Activated T-cell treated with anti-CD3 and anti-CD28 coated beads, Interleukin-2, amount 50 U/mL, for 72 hours (primary cell): ENCODE data around the gene GNS. TPM values are rescaled to one million over a fixed set of nuclear protein-coding genes. Genes with fewer than 3 reads are reported as not detected.

Experiments used
- ATAC-seq, 2 donors: fragments of 150-1000 bp; cut with Tn5 transposase; replicated peaks in 1 of 2; 2 replicates each; pipeline ENCODE4 v1.10.0; 2021; ENCODE audit warnings: moderate library complexity in 2 of 2, mild to moderate bottlenecking in 1 of 2
- DNase-seq, 2 donors: peaks; one replicate each; pipeline ENCODE4 v3.0.0; 2021 to 2022; ENCODE audit warnings: mixed read lengths in 1 of 2
- H3K27ac Mint-ChIP-seq: one replicate; pipeline ENCODE4 v1.8.0; 2022; ENCODE audit warnings: mild to moderate bottlenecking, moderate library complexity, mixed read lengths
- H3K27me3 Mint-ChIP-seq: one replicate; pipeline ENCODE4 v1.8.0; 2022; ENCODE audit warnings: low read depth, mixed read lengths
- H3K36me3 Mint-ChIP-seq, 2 donors: one replicate each; pipeline ENCODE4 v1.8.0; 2022; ENCODE audit warnings: mixed read lengths in 2 of 2, mild to moderate bottlenecking in 1 of 2; ENCODE audit not compliant: insufficient read depth in 2 of 2
- H3K4me1 Mint-ChIP-seq: one replicate; pipeline ENCODE4 v1.8.0; 2022; ENCODE audit warnings: low read depth, mixed read lengths
- H3K4me3 Mint-ChIP-seq, 2 donors: one replicate each; pipeline ENCODE4 v1.8.0; 2022; ENCODE audit warnings: mild to moderate bottlenecking in 2 of 2, mixed read lengths in 2 of 2, moderate library complexity in 2 of 2
- H3K9me3 Mint-ChIP-seq, 2 donors: one replicate each; pipeline ENCODE4 v1.8.0; 2022; ENCODE audit warnings: mixed read lengths in 2 of 2
- total RNA-seq, 2 donors: library from RNA; stranded (reverse); gene quantifications; one replicate each; pipeline ENCODE4 v1.2.3, GENCODE V29; 2022

Gene GNS
- total RNA-seq, 2 donors from 2014 or later, result 26.0 to 40.8 TPM

DNA sequence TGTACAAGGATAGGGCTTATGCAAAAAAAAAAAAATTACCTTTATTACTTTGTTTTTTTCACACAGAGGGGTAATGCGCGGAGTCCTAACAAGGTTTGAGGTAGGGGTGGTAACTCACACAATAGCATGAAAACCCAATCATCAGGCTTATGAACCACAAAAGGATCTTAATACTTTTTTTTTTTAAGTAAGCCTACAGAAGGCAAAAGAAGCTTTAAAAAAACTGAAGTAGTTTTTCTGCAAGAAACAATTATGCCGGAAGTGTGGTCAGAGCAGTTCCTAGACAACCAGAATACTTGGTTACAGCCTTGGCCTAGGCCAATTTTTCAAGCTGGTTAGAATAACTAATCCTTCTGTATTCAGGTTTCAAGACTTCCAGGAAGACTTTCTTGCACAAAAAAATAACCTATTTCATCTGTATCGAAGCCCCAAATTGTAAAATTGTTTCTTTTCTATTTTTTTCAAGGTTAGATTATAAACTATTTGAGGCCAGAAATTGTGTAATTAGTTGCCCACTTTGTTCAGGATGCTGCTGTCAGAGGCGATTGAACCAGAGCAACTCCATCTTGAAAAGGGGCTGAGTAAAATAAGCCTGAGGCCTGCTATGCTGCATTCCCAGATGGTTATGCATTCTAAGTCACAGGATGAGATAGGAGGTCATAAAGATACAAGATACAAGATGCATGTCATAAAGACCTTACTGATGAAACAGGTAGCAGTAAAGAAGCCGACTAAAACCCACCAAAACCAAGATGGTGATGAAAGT lies 1.8 kb upstream of the GNS start:
- Mint-ChIP-seq H3K4me1 (peaks cover 37% of the 10 kb centered on the region), H3K36me3 (peaks cover 2% of the 10 kb centered on the region in 2 donors), H3K4me3 (no peak overlapping the region), H3K27me3 (no peaks in the 10 kb centered on the region), H3K27ac (no peak overlapping the region), H3K9me3 (no peaks in the 10 kb centered on the region)
- DNase-seq (no peak), ATAC-seq (no peak)

DNA sequence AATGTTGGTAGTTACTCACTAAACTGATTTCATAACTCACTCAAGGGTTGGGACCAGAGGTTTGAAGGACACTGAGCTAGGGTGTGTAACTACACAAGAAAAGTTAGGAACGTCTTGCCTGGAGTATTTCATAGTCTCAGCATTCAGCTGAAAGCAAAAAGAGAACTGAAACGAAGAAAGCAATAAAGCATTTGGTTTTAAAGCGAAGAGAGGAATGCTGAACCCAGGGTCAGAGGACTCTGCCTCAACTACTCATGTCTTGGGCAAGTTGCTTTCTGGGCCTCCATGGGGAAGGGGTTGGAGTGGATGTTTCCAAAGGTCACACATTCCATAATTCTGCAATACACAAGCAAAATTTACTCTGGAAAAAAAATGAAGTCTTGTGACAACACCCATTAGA lies 1.4 kb downstream of the GNS start:
- DNase-seq (no peak), ATAC-seq (no peak)
- peak overlapping the region; percentile 74 for H3K27ac Mint-ChIP-seq
- H3K36me3 Mint-ChIP-seq, result peaks cover 2 to 3% of the 10 kb centered on the region in 2 donors
- H3K9me3 Mint-ChIP-seq, result no peaks in the 10 kb centered on the region
- no peaks in the 10 kb centered on the region for H3K27me3 Mint-ChIP-seq
- peak overlapping the region; percentile 8 to 61 for H3K4me3 Mint-ChIP-seq
- H3K4me1 Mint-ChIP-seq, result peaks cover 47% of the 10 kb centered on the region

DNA sequence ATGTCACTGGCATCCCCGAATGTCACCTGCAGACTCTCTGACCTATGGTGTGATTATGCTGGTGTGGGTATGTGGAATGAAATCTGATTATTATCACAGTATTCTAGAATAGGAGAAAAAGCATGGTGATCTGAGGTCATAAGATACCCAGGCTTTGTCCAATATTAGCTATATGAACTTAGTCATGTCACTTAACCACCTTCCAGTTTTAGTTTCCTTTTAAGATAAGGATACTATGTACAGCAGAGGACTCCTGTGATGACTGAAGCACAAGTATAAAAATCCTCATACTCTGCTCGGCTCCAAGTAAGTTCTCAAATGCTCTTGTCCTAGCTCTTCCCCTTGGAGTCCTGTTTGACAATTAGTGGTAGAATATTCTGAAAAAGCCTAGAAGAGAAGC lies 2.8 kb downstream of the GNS start:
- DNase-seq (no peak), ATAC-seq (peak in 1 of 2 donors; percentile 27)
- Mint-ChIP-seq H3K27ac (peak overlapping the region; percentile 64), H3K36me3 (peaks cover 2 to 3% of the 10 kb centered on the region in 2 donors), H3K4me1 (peaks cover 47% of the 10 kb centered on the region), H3K27me3 (no peaks in the 10 kb centered on the region), H3K9me3 (no peaks in the 10 kb centered on the region), H3K4me3 (peak overlapping the region in 1 of 2 donors; percentile 47)

DNA sequence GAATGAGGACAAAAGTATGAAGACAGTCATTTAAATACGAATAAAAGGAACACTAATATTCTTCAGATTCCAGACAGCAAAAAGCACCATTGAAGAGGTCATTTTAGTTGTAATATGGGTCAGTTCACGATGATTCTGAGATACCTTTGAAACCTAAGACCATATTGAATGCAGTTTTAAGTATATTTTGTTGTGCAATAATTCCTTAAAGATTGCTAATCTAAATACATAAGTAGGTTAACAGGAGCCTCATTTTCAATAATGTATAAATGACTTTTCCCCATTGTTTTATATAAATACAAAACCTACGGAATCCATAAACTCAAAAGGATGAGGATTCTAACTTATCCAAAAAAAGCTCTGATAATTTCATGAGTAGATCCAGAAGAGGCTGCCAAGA lies 5.8 kb downstream of the GNS start:
- ATAC-seq, result no peak
- DNase-seq, result no peak
- H3K27me3 Mint-ChIP-seq, result no peaks in the 10 kb centered on the region
- H3K9me3 Mint-ChIP-seq, result no peaks in the 10 kb centered on the region
- H3K27ac Mint-ChIP-seq, result peak overlapping the region; percentile 39
- H3K4me3 Mint-ChIP-seq, result peak overlapping the region in 1 of 2 donors; percentile 54
- H3K4me1 Mint-ChIP-seq, result peaks cover 34% of the 10 kb centered on the region
- H3K36me3 Mint-ChIP-seq, result peaks cover 4% of the 10 kb centered on the region in 2 donors

DNA sequence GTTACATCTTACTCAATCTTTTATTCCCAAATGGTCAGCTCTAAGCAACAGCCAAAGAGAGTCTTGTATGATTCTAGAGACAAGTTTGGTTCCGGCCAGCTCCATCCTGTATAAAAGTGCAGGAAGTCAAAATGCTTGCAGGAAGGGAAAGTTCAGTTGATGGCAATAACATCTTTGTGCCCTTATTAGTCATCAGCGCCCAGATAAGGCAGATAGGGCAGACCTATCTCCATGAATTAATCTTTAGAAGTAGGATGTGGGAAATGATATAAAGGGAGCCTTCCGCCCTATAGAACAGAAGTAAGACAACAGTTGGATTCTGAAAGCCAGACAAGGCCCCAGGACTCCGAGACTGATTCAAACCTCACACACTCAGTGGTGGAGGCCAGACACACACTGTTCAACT lies 6.4 kb downstream of the GNS start:
- ATAC-seq (peak; percentile 15 to 42), DNase-seq (no peak)
- peak overlapping the region in 1 of 2 donors; percentile 54 for H3K4me3 Mint-ChIP-seq
- H3K9me3 Mint-ChIP-seq, result no peaks in the 10 kb centered on the region
- H3K27ac Mint-ChIP-seq, result peak overlapping the region; percentile 22
- no peaks in the 10 kb centered on the region for H3K27me3 Mint-ChIP-seq
- peaks cover 4% of the 10 kb centered on the region in 2 donors for H3K36me3 Mint-ChIP-seq
- H3K4me1 Mint-ChIP-seq, result peaks cover 28% of the 10 kb centered on the region

DNA sequence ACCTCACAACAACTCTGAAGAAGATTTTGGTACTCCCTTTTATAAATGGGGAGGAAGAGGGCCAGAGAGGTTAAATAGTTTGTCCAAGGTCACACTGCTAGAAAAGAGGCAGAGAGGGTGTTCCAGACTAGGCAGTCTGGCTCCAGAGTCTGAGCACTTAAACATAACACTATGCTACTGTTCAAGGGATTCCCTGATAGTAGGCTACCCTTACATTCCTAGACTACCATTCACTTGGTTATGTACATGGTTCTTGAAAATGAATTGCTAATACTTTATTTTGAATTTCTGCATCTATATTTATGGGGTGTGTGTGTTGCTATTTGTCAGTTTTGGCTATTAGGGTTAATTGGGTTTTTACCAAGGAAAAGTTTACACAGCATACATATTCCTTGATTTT lies 7.2 kb downstream of the GNS start:
- no peak overlapping the region for H3K27ac Mint-ChIP-seq
- H3K9me3 Mint-ChIP-seq, result no peaks in the 10 kb centered on the region
- ATAC-seq, result no peak
- no peak overlapping the region for H3K4me3 Mint-ChIP-seq
- no peak for DNase-seq
- peaks cover 4% of the 10 kb centered on the region in 2 donors for H3K36me3 Mint-ChIP-seq
- no peaks in the 10 kb centered on the region for H3K27me3 Mint-ChIP-seq
- H3K4me1 Mint-ChIP-seq, result peaks cover 20% of the 10 kb centered on the region

DNA sequence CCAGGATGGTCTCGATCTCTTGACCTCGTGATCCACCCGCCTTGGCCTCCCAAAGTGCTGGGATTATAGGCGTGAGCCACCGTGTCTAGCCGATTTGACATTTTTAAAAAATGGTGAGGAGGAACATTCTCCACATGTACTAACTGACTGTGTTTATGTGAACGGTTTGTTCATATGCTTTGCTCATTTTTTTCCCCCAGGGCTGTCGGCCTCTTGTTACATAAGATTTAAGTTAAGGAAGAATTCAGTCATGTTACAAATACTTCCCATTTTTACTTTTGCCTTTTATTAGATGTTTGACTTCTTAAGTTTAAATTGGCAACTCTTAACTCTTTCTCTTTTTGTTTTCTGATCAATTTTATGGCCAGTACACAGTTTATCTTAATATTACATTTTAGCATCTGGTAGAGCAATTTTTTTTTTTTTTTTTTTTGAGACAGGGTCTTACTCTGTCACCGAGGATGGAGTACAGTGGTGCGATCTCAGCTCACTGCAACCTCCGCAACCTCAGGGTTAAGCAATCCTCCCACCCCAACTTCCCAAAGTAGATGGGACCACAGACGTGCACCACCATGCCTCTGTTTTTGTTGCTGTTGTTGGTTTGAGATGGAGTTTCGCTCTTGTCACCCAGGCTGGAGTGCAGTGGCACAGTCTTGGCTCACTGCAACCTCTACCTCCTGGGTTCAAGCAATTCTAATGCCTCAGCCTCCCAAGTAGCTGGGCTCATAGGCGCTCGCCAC lies 9.6 kb downstream of the GNS start:
- DNase-seq (no peak), ATAC-seq (no peak)
- Mint-ChIP-seq H3K9me3 (no peaks in the 10 kb centered on the region), H3K27me3 (no peaks in the 10 kb centered on the region), H3K4me3 (no peak overlapping the region), H3K36me3 (peaks cover 4 to 5% of the 10 kb centered on the region in 2 donors), H3K27ac (no peak overlapping the region), H3K4me1 (peaks cover 12% of the 10 kb centered on the region)

DNA sequence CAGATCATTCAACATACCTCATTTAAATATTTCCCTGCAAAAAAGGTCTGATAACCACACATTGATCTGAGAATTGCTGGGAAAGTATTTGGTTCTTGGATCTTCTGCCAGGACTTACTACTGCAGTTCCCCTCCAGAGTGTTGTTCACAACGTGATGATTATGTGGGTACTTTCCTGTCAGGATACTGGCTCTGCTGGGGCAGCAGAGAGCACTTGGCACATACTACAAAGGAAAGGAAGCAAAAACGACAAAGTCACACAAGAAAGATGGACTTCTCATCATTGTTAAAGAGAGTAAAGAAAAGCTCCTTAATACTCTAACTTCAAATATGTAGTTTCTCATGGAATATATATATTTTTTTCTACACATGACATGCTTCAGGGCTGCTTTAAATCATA lies 11.5 kb downstream of the GNS start:
- Mint-ChIP-seq H3K27ac (no peak overlapping the region), H3K36me3 (peaks cover 7 to 8% of the 10 kb centered on the region in 2 donors), H3K4me1 (peaks cover 6% of the 10 kb centered on the region), H3K9me3 (no peaks in the 10 kb centered on the region), H3K27me3 (no peaks in the 10 kb centered on the region), H3K4me3 (no peak overlapping the region)
- DNase-seq, result no peak
- ATAC-seq, result no peak

DNA sequence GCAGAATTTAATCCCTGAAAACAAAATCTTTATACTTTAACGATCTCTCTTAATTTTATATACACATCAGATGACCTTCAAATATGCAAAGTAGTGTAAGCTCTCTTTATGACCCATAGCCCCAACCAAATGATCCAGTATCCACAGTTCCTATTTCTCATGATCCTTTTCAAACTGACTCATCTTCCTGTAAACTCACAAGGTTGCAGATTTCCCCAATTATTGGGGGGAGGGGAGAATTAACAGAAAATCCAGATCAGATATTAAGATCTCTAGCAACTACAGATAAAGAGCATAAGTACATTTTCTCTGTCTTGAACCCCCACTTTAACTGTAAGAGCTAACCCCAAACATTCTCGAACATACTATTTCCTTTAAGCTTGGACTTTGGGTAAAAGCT lies 12.5 kb downstream of the GNS start:
- DNase-seq (no peak), ATAC-seq (no peak)
- H3K27ac Mint-ChIP-seq, result no peak overlapping the region
- no peaks in the 10 kb centered on the region for H3K27me3 Mint-ChIP-seq
- H3K4me1 Mint-ChIP-seq, result peaks cover 15% of the 10 kb centered on the region
- no peaks in the 10 kb centered on the region for H3K9me3 Mint-ChIP-seq
- H3K36me3 Mint-ChIP-seq, result peaks cover 9 to 13% of the 10 kb centered on the region in 2 donors
- H3K4me3 Mint-ChIP-seq, result no peak overlapping the region

DNA sequence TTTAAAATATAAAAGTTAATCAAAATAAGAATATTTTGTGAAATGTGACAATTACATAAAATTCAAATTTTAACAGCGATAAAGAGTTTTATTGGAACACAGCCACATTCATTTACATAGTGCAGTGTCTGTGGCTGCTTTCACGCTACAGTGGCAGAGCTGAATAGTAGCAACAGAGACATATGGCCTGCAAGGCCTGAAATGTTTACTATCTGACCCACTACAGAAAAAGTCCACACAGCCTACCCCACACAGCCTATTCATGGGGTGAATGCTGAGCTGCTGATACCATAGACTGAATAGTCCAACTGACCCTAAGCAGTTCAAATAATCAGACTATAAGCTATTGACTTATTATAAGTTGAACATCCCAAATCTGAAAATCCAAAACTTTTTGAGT lies 13.2 kb downstream of the GNS start:
- Mint-ChIP-seq H3K9me3 (no peaks in the 10 kb centered on the region), H3K4me1 (peaks cover 15% of the 10 kb centered on the region), H3K4me3 (no peak overlapping the region), H3K27ac (no peak overlapping the region), H3K27me3 (no peaks in the 10 kb centered on the region), H3K36me3 (peaks cover 11 to 17% of the 10 kb centered on the region in 2 donors)
- ATAC-seq (no peak), DNase-seq (no peak)

DNA sequence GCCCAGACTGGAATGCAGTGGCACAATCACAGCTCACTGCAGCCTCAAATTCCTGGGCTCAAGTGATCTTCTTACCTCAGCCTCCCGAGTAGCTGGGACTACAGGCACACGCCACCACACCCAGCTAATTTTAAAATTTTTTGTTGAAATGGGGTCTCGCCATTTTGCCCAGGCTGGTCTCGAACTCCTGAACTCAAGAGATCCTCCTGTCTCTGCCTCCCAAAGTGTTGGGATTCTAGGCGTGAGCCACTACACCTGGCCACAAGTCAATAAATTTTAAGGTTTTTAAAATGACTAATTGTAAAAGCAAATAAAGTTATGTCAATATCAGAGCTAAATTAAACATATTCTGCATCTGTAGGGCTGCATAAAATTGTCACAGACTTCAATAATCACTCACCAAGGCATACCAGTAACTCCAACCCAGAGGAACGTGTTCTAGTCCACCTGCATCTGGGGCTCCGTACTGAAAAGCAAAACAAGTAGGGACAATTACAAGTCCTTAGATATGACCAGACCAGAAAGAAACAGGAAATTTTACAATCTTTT lies 13.9 kb downstream of the GNS start:
- Mint-ChIP-seq H3K36me3 (peaks cover 11 to 17% of the 10 kb centered on the region in 2 donors), H3K4me1 (peaks cover 15% of the 10 kb centered on the region), H3K27ac (no peak overlapping the region), H3K4me3 (no peak overlapping the region), H3K9me3 (no peaks in the 10 kb centered on the region), H3K27me3 (no peaks in the 10 kb centered on the region)
- ATAC-seq, result no peak
- DNase-seq, result no peak

DNA sequence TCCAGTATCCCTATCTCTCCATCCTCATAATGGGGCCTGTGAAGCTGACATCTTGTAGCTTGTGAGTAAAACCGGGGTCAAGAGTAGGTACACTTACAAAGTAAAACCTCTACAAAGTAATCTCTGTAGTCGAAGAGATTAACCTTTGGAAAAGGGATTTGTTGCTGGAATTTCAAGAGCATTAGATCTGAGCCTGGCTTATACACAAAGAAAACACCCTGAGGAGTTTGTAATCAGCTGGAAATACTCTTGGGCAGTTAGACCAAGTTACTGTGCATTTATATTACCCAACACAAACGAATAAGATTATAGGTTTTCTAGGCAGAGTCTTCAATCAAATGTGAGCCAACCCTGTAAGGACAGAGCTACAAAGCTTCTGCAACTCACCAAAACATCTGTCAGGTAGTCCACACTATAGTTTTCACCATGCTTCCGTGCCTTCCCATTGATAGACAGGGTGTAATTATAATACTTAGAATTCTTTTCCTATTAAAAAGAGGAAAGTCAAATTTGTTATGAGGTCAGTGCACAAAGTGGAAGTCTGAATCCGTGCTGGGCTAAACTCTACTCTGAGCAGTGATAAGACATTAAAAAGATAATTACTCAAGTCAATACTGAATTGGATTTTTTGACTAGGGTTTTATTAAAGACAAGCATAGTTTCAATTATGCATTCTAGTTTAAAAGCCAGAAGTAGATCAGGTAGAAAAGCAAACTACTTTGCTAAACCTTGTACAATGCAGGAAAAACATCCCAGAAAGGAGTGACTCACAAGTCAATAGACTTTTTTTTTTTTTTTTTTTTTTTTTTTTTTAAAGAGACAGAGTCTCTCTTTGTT lies 14.6 kb downstream of the GNS start:
- H3K27ac Mint-ChIP-seq, result no peak overlapping the region
- ATAC-seq, result no peak
- peaks cover 10 to 19% of the 10 kb centered on the region in 2 donors for H3K36me3 Mint-ChIP-seq
- no peak for DNase-seq
- no peaks in the 10 kb centered on the region for H3K27me3 Mint-ChIP-seq
- no peak overlapping the region for H3K4me3 Mint-ChIP-seq
- H3K4me1 Mint-ChIP-seq, result peaks cover 15% of the 10 kb centered on the region
- no peaks in the 10 kb centered on the region for H3K9me3 Mint-ChIP-seq

DNA sequence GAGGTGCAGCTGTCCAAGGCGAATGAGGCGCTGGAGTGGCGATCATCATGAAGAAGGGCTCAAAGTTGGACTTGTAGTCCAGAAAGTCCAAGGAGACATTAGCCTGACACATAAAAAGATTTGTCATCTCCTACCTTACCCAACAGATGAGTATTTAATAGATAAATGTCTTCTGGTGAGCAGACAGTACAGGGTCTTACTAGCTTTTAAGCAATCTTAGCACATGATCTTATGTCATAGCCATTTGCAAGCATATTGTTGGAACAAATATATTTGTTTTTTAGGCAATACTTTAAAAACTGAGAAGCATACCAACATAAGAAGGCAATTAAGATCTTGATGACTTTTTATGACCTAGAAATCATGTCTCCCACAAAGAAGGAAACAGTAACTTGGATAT lies 16.0 kb downstream of the GNS start:
- no peak for DNase-seq
- H3K27ac Mint-ChIP-seq, result no peak overlapping the region
- H3K36me3 Mint-ChIP-seq, result peaks cover 10 to 24% of the 10 kb centered on the region in 2 donors

More for the DNA sequence above, 16.0 kb downstream of the GNS start:
- no peak overlapping the region for H3K4me3 Mint-ChIP-seq
- peaks cover 22% of the 10 kb centered on the region for H3K4me1 Mint-ChIP-seq
- H3K27me3 Mint-ChIP-seq, result no peaks in the 10 kb centered on the region
- no peaks in the 10 kb centered on the region for H3K9me3 Mint-ChIP-seq
- no peak for ATAC-seq
